SK-N-SH (cell line): Measurements from ENCODE around the gene IPO9. TPM values are rescaled to one million over a fixed set of nuclear protein-coding genes. Genes with fewer than 3 reads are reported as not detected.

Experiments
- CTCF ChIA-PET: fragments of 300-600, 350-600 bp; formaldehyde crosslinking; extraction: SDS; loops from one replicate; lab custom pipeline; 2021; lab: Yijun Ruan, JAX
- POLR2A ChIA-PET: fragments of 350-600 bp; sonication (Branson Sonifier 250); formaldehyde crosslinking; extraction: SDS; loops from one replicate; lab custom pipeline; 2020; ENCODE audit warnings: antibody characterized with exemption, inconsistent platforms; lab: Yijun Ruan, JAX
- DNase-seq: peaks from one replicate; pipeline ENCODE4 v3.0.0; 2012
- H2AFZ ChIP-seq: fragments of 200-600 bp; sonication (generic); 2 replicates; pipeline ENCODE4 v1.8.1; 2016; ENCODE audit warnings: antibody characterized with exemption, mild to moderate bottlenecking, low read depth
- H3F3A ChIP-seq: fragments of 200-600 bp; sonication (generic); replicated peaks from 2 replicates; pipeline ENCODE3; 2016; ENCODE audit warnings: antibody characterized with exemption, mild to moderate bottlenecking; ENCODE audit not compliant: insufficient read depth
- H3K27ac ChIP-seq, 2 experiments: fragments of 200-500 bp in 1 of 2; fragments of 200-600 bp in 1 of 2; sonication (Bioruptor generic) in 1 of 2; sonication (generic), shearing (Covaris generic) in 1 of 2; 2 replicates each; pipeline versions ENCODE4 v1.5.1 to v1.6.1; 2014 to 2016; ENCODE audit warnings: low read depth in 2 of 2, inconsistent platforms in 1 of 2, low read length in 1 of 2, mild to moderate bottlenecking in 1 of 2, mixed read lengths in 1 of 2
- H3K27me3 ChIP-seq: fragments of 200-600 bp; sonication (generic), shearing (Covaris generic); 2 replicates; pipeline ENCODE4 v1.6.1; 2016; ENCODE audit warnings: mixed run types; ENCODE audit not compliant: insufficient read depth
- H3K36me3 ChIP-seq, 2 experiments: fragments of 200-500 bp in 1 of 2; fragments of 200-600 bp in 1 of 2; sonication (Bioruptor generic) in 1 of 2; sonication (generic) in 1 of 2; replicated peaks in 1 of 2; 2 replicates each; pipeline versions ENCODE3 to v1.5.1; 2014 to 2016; ENCODE audit warnings: low read length in 1 of 2, mild to moderate bottlenecking in 1 of 2; ENCODE audit not compliant: insufficient read depth in 2 of 2, control insufficient read depth in 1 of 2
- H3K4me1 ChIP-seq, 2 experiments: fragments of 200-500 bp in 1 of 2; fragments of 200-600 bp in 1 of 2; sonication (Bioruptor generic) in 1 of 2; sonication (generic), shearing (Covaris generic) in 1 of 2; 2 replicates each; pipeline versions ENCODE4 v1.5.1 to v1.6.1; 2014 to 2016; ENCODE audit warnings: low read depth in 1 of 2, low read length in 1 of 2, mixed run types in 1 of 2; ENCODE audit not compliant: insufficient read depth in 2 of 2, control insufficient read depth in 1 of 2
- H3K4me2 ChIP-seq: fragments of 200-600 bp; sonication (generic), shearing (Covaris generic); 2 replicates; pipeline ENCODE4 v1.6.1; 2017; ENCODE audit warnings: mixed run types
- H3K4me3 ChIP-seq, 2 experiments: fragments of 200-500 bp in 1 of 2; fragments of 200-600 bp in 1 of 2; sonication (Bioruptor generic) in 1 of 2; sonication (generic), shearing (Covaris generic) in 1 of 2; 2 replicates each; pipeline versions ENCODE4 v1.5.1 to v1.8.1; 2014 to 2016; ENCODE audit warnings: low read depth in 2 of 2, inconsistent platforms in 1 of 2, low read length in 1 of 2, mild to moderate bottlenecking in 1 of 2, mixed read lengths in 1 of 2, moderate library complexity in 1 of 2
- H3K79me2 ChIP-seq: fragments of 200-600 bp; sonication (generic); 2 replicates; pipeline ENCODE4 v1.8.1; 2017; ENCODE audit warnings: mild to moderate bottlenecking; ENCODE audit not compliant: insufficient read depth
- H3K9ac ChIP-seq: fragments of 200-600 bp; sonication (generic); 2 replicates; pipeline ENCODE4 v1.6.1; 2017; ENCODE audit warnings: mixed run types
- H3K9me2 ChIP-seq: fragments of 200-600 bp; sonication (generic); 2 replicates; pipeline ENCODE4 v1.6.1; 2017; ENCODE audit warnings: mixed run types
- H3K9me3 ChIP-seq: fragments of 200-600 bp; sonication (generic); 2 replicates; pipeline ENCODE4 v1.6.1; 2017; ENCODE audit warnings: mixed run types, mild to moderate bottlenecking, moderate library complexity
- H4K20me1 ChIP-seq: fragments of 200-600 bp; sonication (generic); 2 replicates; pipeline ENCODE4 v1.6.1; 2017; ENCODE audit warnings: mild to moderate bottlenecking, mixed run types; ENCODE audit not compliant: insufficient read depth
- CHD2 ChIP-seq: fragments of 150-350 bp; IDR thresholded peaks from 2 replicates; pipeline ENCODE4 v1.6.1; 2018; ENCODE audit warnings: low read length; ENCODE audit not compliant: partially characterized antibody
- ELF1 ChIP-seq: IDR thresholded peaks from 2 replicates; pipeline ENCODE4 v1.4.0; 2012
- FOXM1 ChIP-seq: IDR thresholded peaks from 2 replicates; pipeline ENCODE4 v1.4.0; 2012; ENCODE audit warnings: low read depth, mild to moderate bottlenecking
- JUND ChIP-seq: IDR thresholded peaks from 2 replicates; pipeline ENCODE4 v1.4.0; 2012
- MXI1 ChIP-seq: IDR thresholded peaks from 2 replicates; pipeline ENCODE4 v1.6.1; 2012; ENCODE audit warnings: mild to moderate bottlenecking, low read depth, low read length, improper control_type of control experiment
- NFIC ChIP-seq: IDR thresholded peaks from 2 replicates; pipeline ENCODE4 v1.4.0; 2012; ENCODE audit warnings: borderline replicate concordance
- POLR2AphosphoS5 ChIP-seq: IDR thresholded peaks from 2 replicates; pipeline ENCODE4 v1.6.1; 2012; ENCODE audit warnings: low read depth, low read length
- RAD21 ChIP-seq: IDR thresholded peaks from 2 replicates; pipeline ENCODE4 v1.6.1; 2012; ENCODE audit warnings: mild to moderate bottlenecking, low read length
- RCOR1 ChIP-seq: fragments of 150-350 bp; IDR thresholded peaks from 2 replicates; pipeline ENCODE4 v1.6.1; 2017; ENCODE audit warnings: antibody characterized with exemption, low read length
- RFX5 ChIP-seq: IDR thresholded peaks from 2 replicates; pipeline ENCODE4 v1.6.1; 2012; ENCODE audit warnings: mild to moderate bottlenecking, improper control_type of control experiment, low read length
- SIN3A ChIP-seq: IDR thresholded peaks from 2 replicates; pipeline ENCODE4 v1.6.1; 2012; ENCODE audit warnings: low read depth, mild to moderate bottlenecking, low read length, moderate library complexity, borderline replicate concordance
- SMC3 ChIP-seq: IDR thresholded peaks from 2 replicates; pipeline ENCODE4 v1.6.1; 2012; ENCODE audit warnings: low read depth, low read length, improper control_type of control experiment
- TAF1 ChIP-seq: IDR thresholded peaks from 2 replicates; pipeline ENCODE4 v1.6.1; 2012; ENCODE audit warnings: low read depth, mild to moderate bottlenecking, low read length, moderate library complexity, borderline replicate concordance
- TEAD4 ChIP-seq: IDR thresholded peaks from 2 replicates; pipeline ENCODE4 v1.4.0; 2012; ENCODE audit warnings: mild to moderate bottlenecking, borderline replicate concordance; ENCODE audit not compliant: insufficient read depth
- WGBS: methylation state at CpG from one replicate; pipeline ENCODE4 v1.1.6; 2017; ENCODE audit warnings: low lambda C conversion rate; 5-methylcytosine and 5-hydroxymethylcytosine counted together
- polyA plus RNA-seq, 3 experiments: library from polyadenylated mRNA; depleted of rRNA; stranded (reverse); fragments of >200 nt; gene quantifications; 2 replicates each; pipeline ENCODE4 v1.2.3, GENCODE V29; 2012
- TF ChIP-seq, protein P1 (sequence below): fragments of 200-600 bp; sonication (generic); IDR thresholded peaks from 2 replicates; pipeline ENCODE4 v1.6.1; 2017; ENCODE audit warnings: antibody characterized with exemption, mild to moderate bottlenecking, moderate library complexity
- TF ChIP-seq, protein P2 (sequence below): IDR thresholded peaks from 2 replicates; pipeline ENCODE4 v1.4.0; 2012; ENCODE audit warnings: low read depth, borderline replicate concordance
- TF ChIP-seq, protein P3 (sequence below): fragments of 150-350 bp; IDR thresholded peaks from 2 replicates; pipeline ENCODE4 v1.6.1; 2016; ENCODE audit warnings: mild to moderate bottlenecking, low read depth, low read length
- TF ChIP-seq, protein P4 (sequence below): IDR thresholded peaks from 2 replicates; pipeline ENCODE4 v1.6.1; 2012; ENCODE audit warnings: mild to moderate bottlenecking, low read depth, low read length, moderate library complexity

Gene IPO9
- polyA plus RNA-seq, 1 of the 3 experiments (the other 2 are of a cell fraction), result 24.5 TPM

DNA sequence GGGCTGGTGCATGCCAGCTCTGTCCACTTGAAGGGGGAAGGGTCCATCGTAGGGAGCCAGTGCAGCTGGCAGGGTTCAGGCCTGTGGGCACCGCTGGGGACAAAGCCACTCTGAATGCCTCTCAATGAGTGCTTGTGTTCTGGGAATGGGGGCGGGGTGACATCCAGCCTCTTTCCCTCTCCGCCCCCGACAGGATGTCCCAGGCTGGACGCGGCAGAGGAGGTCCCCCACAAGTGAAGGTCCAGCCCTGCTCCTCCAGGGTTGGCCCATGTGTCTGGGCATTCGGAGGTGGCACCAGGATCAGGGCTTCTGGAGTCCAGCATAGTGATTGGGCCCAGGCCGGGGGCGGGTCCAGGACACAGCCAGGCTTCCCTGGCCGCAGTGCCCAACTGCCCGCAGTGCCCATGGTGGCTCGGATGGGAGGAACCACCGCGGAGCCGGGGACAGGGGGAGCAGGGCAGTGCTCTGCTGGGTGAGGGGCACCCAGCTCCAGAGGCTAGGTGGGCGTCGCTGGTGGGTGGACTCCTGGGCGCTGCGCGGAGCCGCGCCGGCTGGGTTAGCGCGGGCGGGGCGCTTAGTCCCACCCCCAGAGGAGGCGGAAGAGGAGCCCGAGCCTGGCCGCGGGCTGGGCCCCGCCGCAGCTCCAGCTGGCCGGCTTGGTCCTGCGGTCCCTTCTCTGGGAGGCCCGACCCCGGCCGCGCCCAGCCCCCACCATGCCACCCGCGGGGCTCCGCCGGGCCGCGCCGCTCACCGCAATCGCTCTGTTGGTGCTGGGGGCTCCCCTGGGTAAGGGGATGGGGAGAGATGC lies 59.5 kb downstream of the IPO9 start, which contains the start of gene SHISA4:
Gene SHISA4, plus strand, starts transcription at position 617 of the 808 bp plus-strand sequence. Its CDS starts 97 bp downstream, at position 714.
- H2AFZ ChIP-seq, result peak within 1 kb of the TSS; percentile 87
- H3K36me3 ChIP-seq, result peaks cover 0 to 2% of the 10 kb centered on the region in 2 experiments
- no peaks in the 10 kb centered on the region for H4K20me1 ChIP-seq
- H3K27ac ChIP-seq, result peak within 1 kb of the TSS; percentile 24 to 76; a peak in 3 of 4 replicates
- peaks cover 10% of the 10 kb centered on the region for H3F3A ChIP-seq
- H3K27me3 ChIP-seq, result no peaks in the 10 kb centered on the region
- H3K4me2 ChIP-seq, result peak within 1 kb of the TSS; percentile 92
- peak; percentile 95 for DNase-seq
- peak within 1 kb of the TSS; percentile 70 to 89 for H3K4me3 ChIP-seq
- no peaks in the 10 kb centered on the region for H3K9me3 ChIP-seq
- peaks cover 25 to 36% of the 10 kb centered on the region in 2 experiments; a peak in 3 of 4 replicates for H3K4me1 ChIP-seq
- ChIA-PET CTCF (interaction anchor here (1.0 to 14.7 kb wide), 7 partner anchors 13 to 121 kb away, joined by 3 to 344 read pairs (median 3); partner anchors contain the start of gene RNPEP), POLR2A (interaction anchor here (0.8 to 1.3 kb wide), 3 partner anchors 9 to 256 kb away, joined by 3 read pairs; no protein-coding TSS in a partner anchor)
- TF ChIP-seq JUND (no peak), SMC3 (no peak), TAF1 (no peak), ELF1 (0 out of 2 replicates have a peak, but pooled peaks have one; percentile 29), NFIC (no peak), FOXM1 (no peak), TEAD4 (no peak), RFX5 (no peak; the same call in 1 of the 2 replicates), RAD21 (no peak), CHD2 (peak; percentile 45), MXI1 (peak; percentile 61), SIN3A (peak; percentile 28; the same call in 1 of the 2 replicates), RCOR1 (no peak), POLR2AphosphoS5 (peak; percentile 90)
- TF ChIP-seq, protein P1, sequence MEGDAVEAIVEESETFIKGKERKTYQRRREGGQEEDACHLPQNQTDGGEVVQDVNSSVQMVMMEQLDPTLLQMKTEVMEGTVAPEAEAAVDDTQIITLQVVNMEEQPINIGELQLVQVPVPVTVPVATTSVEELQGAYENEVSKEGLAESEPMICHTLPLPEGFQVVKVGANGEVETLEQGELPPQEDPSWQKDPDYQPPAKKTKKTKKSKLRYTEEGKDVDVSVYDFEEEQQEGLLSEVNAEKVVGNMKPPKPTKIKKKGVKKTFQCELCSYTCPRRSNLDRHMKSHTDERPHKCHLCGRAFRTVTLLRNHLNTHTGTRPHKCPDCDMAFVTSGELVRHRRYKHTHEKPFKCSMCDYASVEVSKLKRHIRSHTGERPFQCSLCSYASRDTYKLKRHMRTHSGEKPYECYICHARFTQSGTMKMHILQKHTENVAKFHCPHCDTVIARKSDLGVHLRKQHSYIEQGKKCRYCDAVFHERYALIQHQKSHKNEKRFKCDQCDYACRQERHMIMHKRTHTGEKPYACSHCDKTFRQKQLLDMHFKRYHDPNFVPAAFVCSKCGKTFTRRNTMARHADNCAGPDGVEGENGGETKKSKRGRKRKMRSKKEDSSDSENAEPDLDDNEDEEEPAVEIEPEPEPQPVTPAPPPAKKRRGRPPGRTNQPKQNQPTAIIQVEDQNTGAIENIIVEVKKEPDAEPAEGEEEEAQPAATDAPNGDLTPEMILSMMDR, result no peak
- TF ChIP-seq, protein P2, sequence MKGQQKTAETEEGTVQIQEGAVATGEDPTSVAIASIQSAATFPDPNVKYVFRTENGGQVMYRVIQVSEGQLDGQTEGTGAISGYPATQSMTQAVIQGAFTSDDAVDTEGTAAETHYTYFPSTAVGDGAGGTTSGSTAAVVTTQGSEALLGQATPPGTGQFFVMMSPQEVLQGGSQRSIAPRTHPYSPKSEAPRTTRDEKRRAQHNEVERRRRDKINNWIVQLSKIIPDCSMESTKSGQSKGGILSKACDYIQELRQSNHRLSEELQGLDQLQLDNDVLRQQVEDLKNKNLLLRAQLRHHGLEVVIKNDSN, result no peak
- TF ChIP-seq, protein P3, sequence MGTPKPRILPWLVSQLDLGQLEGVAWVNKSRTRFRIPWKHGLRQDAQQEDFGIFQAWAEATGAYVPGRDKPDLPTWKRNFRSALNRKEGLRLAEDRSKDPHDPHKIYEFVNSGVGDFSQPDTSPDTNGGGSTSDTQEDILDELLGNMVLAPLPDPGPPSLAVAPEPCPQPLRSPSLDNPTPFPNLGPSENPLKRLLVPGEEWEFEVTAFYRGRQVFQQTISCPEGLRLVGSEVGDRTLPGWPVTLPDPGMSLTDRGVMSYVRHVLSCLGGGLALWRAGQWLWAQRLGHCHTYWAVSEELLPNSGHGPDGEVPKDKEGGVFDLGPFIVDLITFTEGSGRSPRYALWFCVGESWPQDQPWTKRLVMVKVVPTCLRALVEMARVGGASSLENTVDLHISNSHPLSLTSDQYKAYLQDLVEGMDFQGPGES, result 0 out of 2 replicates have a peak, but pooled peaks have one; percentile 2
- TF ChIP-seq, protein P4, sequence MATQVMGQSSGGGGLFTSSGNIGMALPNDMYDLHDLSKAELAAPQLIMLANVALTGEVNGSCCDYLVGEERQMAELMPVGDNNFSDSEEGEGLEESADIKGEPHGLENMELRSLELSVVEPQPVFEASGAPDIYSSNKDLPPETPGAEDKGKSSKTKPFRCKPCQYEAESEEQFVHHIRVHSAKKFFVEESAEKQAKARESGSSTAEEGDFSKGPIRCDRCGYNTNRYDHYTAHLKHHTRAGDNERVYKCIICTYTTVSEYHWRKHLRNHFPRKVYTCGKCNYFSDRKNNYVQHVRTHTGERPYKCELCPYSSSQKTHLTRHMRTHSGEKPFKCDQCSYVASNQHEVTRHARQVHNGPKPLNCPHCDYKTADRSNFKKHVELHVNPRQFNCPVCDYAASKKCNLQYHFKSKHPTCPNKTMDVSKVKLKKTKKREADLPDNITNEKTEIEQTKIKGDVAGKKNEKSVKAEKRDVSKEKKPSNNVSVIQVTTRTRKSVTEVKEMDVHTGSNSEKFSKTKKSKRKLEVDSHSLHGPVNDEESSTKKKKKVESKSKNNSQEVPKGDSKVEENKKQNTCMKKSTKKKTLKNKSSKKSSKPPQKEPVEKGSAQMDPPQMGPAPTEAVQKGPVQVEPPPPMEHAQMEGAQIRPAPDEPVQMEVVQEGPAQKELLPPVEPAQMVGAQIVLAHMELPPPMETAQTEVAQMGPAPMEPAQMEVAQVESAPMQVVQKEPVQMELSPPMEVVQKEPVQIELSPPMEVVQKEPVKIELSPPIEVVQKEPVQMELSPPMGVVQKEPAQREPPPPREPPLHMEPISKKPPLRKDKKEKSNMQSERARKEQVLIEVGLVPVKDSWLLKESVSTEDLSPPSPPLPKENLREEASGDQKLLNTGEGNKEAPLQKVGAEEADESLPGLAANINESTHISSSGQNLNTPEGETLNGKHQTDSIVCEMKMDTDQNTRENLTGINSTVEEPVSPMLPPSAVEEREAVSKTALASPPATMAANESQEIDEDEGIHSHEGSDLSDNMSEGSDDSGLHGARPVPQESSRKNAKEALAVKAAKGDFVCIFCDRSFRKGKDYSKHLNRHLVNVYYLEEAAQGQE, result 0 out of 2 replicates have a peak, but pooled peaks have one; percentile 29
- no peaks in the 10 kb centered on the region for H3K9me2 ChIP-seq
- WGBS, result 9% methylated on average over 12 of the region's 49 CpGs
- H3K9ac ChIP-seq, result peak within 1 kb of the TSS; percentile 80
- no peaks in the 10 kb centered on the region for H3K79me2 ChIP-seq
